Activated T-cell treated with anti-CD3 and anti-CD28 coated beads for 24 hours (primary cell): ENCODE measurements around the gene ATP5PD.
A peak's percentile ranks its signal among the peaks of the same experiment; 100 is the strongest.
"Not testable (repeated sequence)": the region's sequence is repeated elsewhere in the genome, so short reads cannot be mapped to it uniquely, and the experiment has no call there.

Experiments
- DNase-seq: peaks from one replicate; pipeline ENCODE4 v3.0.0-alpha.2; 2020; ENCODE audit warnings: low read depth

Gene ATP5PD

DNA sequence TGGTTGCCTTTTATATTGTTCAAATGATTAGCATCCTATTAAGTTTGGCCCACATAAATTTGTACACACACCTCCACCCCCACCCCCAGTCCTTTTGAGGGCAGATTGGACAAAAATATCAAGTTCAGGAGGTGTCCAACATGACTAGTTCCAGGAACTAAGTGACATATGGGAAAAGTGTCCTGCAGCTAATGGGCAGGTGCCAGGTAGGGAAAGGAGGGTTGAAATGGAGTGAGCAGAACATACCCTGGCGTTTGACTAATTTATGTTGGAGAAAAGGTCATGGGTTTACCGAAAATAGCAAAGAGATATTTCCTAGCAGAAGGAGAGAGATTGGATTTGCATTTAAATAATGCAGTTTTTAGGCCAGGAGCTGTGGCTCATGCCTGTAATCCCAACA is 5.2 kb upstream of the ATP5PD start:
- DNase-seq = no peak

- no peak for DNase-seq
Measured at GRCh38 chr17:75049706-75050105, 2.9 kb upstream of the ATP5PD start.

DNA sequence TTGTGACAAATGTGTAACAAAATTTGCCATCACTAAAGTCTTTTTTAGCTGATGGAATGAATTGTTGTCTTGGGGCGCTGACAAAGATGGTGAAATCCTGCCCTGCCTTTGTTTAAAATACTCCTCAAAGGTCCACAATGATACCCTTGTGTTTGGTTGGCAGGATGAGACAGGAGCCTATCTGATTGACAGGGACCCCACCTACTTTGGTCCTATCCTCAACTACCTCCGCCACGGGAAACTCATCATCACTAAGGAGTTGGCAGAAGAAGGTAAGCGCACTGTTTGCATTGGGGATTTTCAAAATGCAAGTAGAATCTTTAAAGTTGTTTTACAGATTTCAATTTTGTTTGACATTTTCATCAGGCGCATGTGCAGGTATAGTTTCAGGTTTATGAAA is 2.3 kb upstream of the ATP5PD start:
- no peak for DNase-seq

- DNase-seq = no peak
Measured at GRCh38 chr17:75048249-75048878, 1.6 kb upstream of the ATP5PD start.

DNA sequence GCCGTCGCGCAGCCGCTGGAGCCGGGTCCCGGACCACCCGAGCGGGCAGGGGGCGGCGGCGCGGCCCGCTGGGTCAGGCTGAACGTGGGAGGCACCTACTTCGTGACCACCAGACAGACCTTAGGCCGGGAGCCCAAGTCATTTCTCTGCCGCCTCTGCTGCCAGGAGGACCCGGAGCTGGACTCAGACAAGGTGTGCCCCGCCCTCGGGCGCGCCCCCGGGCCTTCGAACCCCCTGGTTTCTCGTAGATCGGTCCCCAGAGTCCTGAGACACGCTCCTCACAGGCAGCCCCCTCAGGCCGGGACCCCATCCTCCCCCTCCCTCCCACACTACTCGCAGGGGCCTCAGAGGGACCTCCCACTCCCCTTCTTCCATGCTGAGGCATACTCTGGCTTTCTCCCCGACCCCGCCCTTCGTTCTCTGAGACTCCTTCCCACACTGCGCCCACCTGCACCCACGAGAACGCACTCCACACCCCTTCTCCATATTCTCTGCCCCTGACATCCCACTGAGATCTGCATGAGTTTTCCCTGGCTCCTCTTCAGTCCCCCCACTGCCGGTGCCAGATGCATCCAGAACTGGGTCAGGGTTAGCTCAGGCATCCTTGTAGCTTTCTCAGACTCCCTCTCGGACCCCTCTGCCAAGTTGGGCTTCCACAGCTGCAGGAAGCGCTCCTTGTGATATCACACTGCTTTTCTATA is 779 bp upstream of the ATP5PD start:
- no peak for DNase-seq

GRCh38 chr17:75045946-75046406 is 793 bp downstream of the ATP5PD start:
- DNase-seq = not testable (repeated sequence)

- DNase-seq = no peak
Measured at GRCh38 chr17:75044716-75045115, 2.1 kb downstream of the ATP5PD start.

DNA sequence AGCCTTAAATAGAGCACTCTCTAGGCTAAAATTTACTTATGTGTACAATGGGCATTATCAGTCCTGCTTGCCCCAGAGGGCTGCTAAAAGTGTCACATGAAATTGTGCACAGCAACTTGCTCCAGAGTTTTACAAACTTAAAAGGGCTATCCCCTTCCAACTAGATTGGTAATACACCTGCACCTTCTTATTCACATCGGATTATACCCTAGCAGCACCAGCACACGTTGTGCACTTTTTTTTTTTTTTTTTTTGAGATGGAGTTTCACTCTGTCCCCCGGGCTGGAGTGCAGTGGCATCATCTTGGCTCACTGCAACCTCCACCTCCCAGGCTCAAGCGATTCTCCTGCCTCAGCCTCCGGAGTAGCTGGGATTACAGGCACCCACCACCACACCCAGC is 3.0 kb downstream of the ATP5PD start:
- not testable (repeated sequence) for DNase-seq

- no peak for DNase-seq
Measured at GRCh38 chr17:75041656-75042280, 5.0 kb downstream of the ATP5PD start.

DNA sequence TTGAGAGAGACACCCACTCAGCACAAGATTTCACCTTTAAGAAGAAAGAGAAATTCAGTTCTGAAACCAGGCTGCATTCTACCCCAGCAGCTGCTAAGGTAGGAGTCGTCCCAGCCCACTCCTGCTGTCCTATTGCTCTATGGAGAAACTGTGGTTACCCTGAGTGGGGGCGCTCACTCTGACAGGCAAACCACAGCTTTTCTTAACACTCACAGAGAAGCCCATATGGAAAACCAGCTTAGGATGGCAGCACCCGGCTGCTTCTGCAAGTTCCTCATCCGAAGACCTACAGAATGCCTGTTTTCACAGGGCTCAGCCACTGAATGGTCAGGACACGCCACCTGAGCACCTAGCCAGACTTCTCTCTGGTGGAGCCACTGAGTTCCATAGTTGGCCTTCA is 7.5 kb downstream of the ATP5PD start:
- DNase-seq = no peak

GRCh38 chr17:75036643-75037268 is 10.0 kb downstream of the ATP5PD start:
- peak; percentile 73 for DNase-seq

GRCh38 chr17:75034236-75034908 is 12.4 kb downstream of the ATP5PD start:
- DNase-seq = peak; percentile 90

DNA sequence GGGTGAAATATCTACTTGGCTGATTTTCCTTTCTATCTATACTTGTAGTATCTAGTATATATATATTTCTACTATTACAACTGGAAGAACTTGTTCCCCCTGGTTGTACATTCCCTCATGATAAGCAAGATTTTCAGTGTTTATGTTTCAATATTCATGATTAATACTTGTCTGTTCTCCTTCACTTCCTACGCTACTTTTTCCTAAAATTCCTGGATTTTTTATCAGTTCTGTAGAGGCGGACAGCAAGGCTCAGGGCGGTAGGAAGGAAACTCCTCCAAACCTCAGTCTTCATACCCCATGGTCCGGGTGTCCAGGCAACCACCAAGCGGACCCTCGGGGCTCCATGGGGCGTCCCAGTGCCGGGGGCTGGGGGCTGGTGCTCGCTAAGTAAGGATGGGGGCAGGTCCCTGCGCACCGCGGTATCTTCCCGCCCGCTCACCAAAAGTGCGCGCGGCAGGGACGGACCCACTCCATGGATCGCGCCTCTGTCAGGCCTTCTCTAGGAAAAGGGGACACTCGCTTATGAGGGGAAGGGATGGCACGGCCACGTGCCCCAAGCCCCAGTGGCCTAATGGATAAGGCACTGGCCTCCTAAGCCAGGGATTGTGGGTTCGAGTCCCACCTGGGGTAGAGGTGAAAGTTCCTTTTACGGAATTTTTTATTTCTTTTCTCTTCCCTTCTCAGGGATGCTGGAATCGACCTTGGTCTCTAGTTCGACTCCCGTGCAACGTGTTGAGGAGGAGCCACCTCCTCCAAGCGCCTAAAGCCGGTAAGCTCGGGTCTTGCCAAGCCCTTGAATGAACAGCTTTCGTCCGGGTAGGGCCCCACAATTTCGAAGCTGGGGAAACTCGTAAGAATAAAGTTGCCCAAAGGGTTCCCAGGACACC is 13.2 kb downstream of the ATP5PD start:
- peak; percentile 93 for DNase-seq

GRCh38 chr17:75032720-75033280 is 14.0 kb downstream of the ATP5PD start:
- DNase-seq = no peak

DNA sequence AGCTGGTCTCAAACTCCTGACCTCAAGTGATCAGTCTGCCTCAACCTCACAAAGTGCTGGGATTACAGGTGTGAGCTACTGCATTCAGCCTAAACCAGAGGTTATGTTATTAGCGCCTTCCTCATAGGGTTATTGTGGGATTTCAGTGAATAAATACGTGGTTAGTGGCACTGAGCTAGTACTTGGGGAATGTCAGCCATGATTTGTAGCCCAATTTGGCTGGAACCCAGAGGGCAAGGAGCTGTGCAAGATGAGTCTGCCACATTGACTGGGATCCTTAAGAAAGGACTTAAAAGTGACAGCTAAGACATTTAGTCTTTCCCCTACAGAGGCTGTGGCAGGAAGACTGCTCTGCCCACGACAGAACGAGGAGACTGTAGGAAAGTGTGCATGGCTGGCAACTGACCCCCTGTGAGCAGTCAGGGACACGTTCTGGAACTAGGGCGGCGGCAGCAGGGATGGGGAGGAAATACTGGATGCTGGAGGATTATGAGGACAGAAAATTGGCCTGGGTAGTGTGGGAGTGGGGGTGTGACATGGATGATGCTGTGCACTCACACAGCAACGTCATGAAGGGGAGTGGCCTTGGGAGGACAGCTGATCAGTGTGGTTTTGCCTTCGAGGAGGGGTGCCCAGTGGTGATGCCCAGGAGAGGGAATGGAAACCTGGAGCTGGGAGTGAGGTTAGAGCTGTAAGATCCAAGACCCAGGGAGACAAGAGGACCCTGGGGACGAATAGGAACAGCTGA is 14.6 kb downstream of the ATP5PD start:
- peak; percentile 44 for DNase-seq

- no peak for DNase-seq
Measured at GRCh38 chr17:75030161-75030560, 16.6 kb downstream of the ATP5PD start.

- DNase-seq = not testable (repeated sequence)
Measured at GRCh38 chr17:75026650-75027049, 20.1 kb downstream of the ATP5PD start.

DNA sequence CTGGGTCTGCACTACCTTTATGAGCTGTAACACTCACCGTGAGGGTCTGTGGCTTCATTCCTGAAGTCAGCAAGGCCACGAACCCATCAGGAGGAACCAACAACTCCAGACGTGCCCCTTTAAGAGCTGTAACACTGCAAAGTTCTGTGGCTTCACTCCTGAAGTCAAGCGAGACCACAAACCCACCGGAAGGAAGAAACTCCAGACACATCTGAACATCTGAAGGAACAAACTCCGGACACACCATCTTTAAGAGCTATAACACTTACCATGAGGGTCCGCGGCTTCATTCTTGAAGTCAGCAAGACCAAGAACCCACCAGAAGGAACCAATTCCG is 21.4 kb downstream of the ATP5PD start:
- not testable (repeated sequence) for DNase-seq

GRCh38 chr17:75024686-75025397 is 21.9 kb downstream of the ATP5PD start:
- no peak for DNase-seq
